Tibial nerve (tissue), 4 donors: Measurements from ENCODE around the gene DDAH1.

Source experiments
- CTCF ChIP-seq, 5 experiments: fragments of 200-600 bp in 3 of 5; fragments of 450-650 bp in 2 of 5; sonication (generic) in 3 of 5; IDR thresholded peaks; one replicate each; pipeline ENCODE4 v1.5.1; 2016 to 2019; ENCODE audit warnings: antibody characterized with exemption in 5 of 5, mild to moderate bottlenecking in 3 of 5, moderate library complexity in 2 of 5
- EP300 ChIP-seq, 2 donors: sonication (generic); formaldehyde crosslinking; IDR thresholded peaks; one replicate each; pipeline ENCODE4 v1.6.1; 2017; ENCODE audit warnings: antibody characterized with exemption in 2 of 2, mild to moderate bottlenecking in 1 of 2
- POLR2A ChIP-seq, 2 donors: fragments of 450-650 bp; IDR thresholded peaks; one replicate each; pipeline ENCODE4 v1.6.1; 2017; ENCODE audit warnings: antibody characterized with exemption in 2 of 2, mild to moderate bottlenecking in 2 of 2, moderate library complexity in 2 of 2

DNA sequence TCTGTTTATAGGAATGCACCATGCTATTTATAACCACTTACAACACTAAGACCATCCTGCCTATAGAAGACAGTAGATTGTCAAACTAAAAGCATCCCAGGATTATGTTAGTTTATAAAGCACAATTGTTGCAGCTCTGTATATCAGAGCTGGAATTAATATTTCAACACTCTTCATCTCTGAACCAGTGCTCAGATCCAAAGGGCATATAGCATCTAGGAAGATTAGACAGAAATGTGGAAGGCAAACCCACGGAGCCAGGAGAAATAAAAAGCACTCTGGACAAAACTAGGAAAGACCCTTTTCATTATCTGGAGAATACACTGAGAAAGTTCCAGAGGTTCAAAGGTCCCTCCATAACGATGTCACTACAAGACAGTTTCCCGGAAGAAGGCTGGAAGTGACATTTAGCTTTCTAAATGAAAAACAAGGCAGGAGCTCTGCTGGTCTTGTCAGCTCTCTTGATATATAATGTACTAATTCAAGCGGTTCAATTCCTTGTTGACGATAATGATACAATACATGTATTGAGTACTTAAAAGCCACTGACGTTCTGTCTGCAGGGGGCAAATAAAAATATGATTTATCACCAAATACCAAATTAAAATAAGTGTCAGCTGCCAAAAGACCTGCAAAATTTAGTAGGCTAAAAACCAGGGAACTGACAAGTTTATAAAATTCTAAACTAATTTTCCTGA lies 96.7 kb downstream of the DDAH1 start:
- TF ChIP-seq CTCF (IDR thresholded peaks at IDR 0.05) (no peak), POLR2A (IDR thresholded peaks at IDR 0.05) (no peak), EP300 (IDR thresholded peaks at IDR 0.05) (no peak)
